BJ (cell line): Measurements from ENCODE around the gene PIGQ. TPM values are rescaled to one million over a fixed set of nuclear protein-coding genes. Genes with fewer than 3 reads are reported as not detected.

Experiments used
- CTCF ChIA-PET: fragments of 350-600 bp; formaldehyde crosslinking; extraction: SDS; loops from one replicate; lab custom pipeline; 2021; ENCODE audit warnings: antibody characterized with exemption, inconsistent platforms; lab: Yijun Ruan, JAX
- POLR2A ChIA-PET: fragments of 300-600 bp; sonication (Branson Sonifier 250); formaldehyde crosslinking; extraction: SDS; loops from one replicate; lab custom pipeline; 2021; ENCODE audit warnings: antibody characterized with exemption; lab: Charles Lee
- DNase-seq: peaks from one replicate; pipeline ENCODE4 v3.0.0-alpha.2; 2011; ENCODE audit warnings: low read depth
- H3K27me3 ChIP-seq: 2 replicates; pipeline ENCODE4 v1.6.0; 2011; ENCODE audit warnings: low read length; ENCODE audit not compliant: control insufficient read depth, insufficient read depth
- H3K36me3 ChIP-seq: 2 replicates; pipeline ENCODE4 v1.5.1; 2011; ENCODE audit warnings: low read length; ENCODE audit not compliant: control insufficient read depth, insufficient read depth
- H3K4me3 ChIP-seq: 2 replicates; pipeline ENCODE4 v1.5.1; 2011; ENCODE audit warnings: low read depth, mild to moderate bottlenecking, control low read depth, low read length
- CTCF ChIP-seq: IDR thresholded peaks from 2 replicates; pipeline ENCODE4 v1.5.1; 2011; ENCODE audit warnings: low read depth, mild to moderate bottlenecking, control low read depth, inconsistent platforms, low read length, moderate library complexity; ENCODE audit not compliant: insufficient read depth
- polyA plus RNA-seq: library from polyadenylated mRNA; depleted of rRNA; stranded (reverse); fragments of >200 nt; gene quantifications from 2 replicates; pipeline ENCODE4 v1.2.3, GENCODE V29; 2011

Gene PIGQ
- polyA plus RNA-seq, 1 experiment, result 26.6 TPM

- Histone ChIP-seq H3K27me3 (no peaks in the 10 kb centered on the region), H3K4me3 (no peak overlapping the region; the same call in 1 of the 2 replicates), H3K36me3 (peaks cover 2% of the 10 kb centered on the region)
- no peak for TF ChIP-seq CTCF
- ChIA-PET CTCF (interaction anchor here (0.9 to 1.0 kb wide), 2 partner anchors 13 kb away, joined by 3 read pairs; no protein-coding TSS in a partner anchor), POLR2A (no interaction called here)
- DNase-seq, result no peak
Measured at GRCh38 chr16:568401-569258, 1.1 kb upstream of the PIGQ start.

- H3K4me3 ChIP-seq, result no peak overlapping the region
- DNase-seq, result no peak
- H3K27me3 ChIP-seq, result no peaks in the 10 kb centered on the region
- ChIA-PET POLR2A (no interaction called here), CTCF (no interaction called here)
- TF ChIP-seq CTCF, result no peak
- H3K36me3 ChIP-seq, result peaks cover 20% of the 10 kb centered on the region
Measured at GRCh38 chr16:572865-573650, 3.3 kb downstream of the PIGQ start.

GRCh38 chr16:574021-574760 lies 4.4 kb downstream of the PIGQ start:
- Histone ChIP-seq H3K4me3 (no peak overlapping the region), H3K36me3 (peaks cover 20% of the 10 kb centered on the region), H3K27me3 (no peaks in the 10 kb centered on the region)
- DNase-seq, result no peak
- POLR2A ChIA-PET, result no interaction called here
- CTCF ChIA-PET, result no interaction called here
- no peak for TF ChIP-seq CTCF

- POLR2A ChIA-PET, result no interaction called here
- Histone ChIP-seq H3K27me3 (no peaks in the 10 kb centered on the region), H3K4me3 (no peak overlapping the region), H3K36me3 (peaks cover 20% of the 10 kb centered on the region)
- no peak for DNase-seq
- TF ChIP-seq CTCF, result no peak
- CTCF ChIA-PET, result no interaction called here
Measured at GRCh38 chr16:575354-576196, 5.8 kb downstream of the PIGQ start.
